HEK293 (cell line): ENCODE data around the gene CA12.

Experiments
- CTCF ChIA-PET: fragments of 350-600 bp; formaldehyde crosslinking; extraction: SDS; loops from one replicate; lab custom pipeline; 2021; ENCODE audit warnings: antibody characterized with exemption; lab: Yijun Ruan, JAX
- POLR2A ChIA-PET: fragments of 300-600 bp; formaldehyde crosslinking; extraction: SDS; loops from one replicate; lab custom pipeline; 2020; ENCODE audit warnings: antibody characterized with exemption, inconsistent platforms; lab: Yijun Ruan, JAX
- H3K27ac ChIP-seq: fragments of 200-500 bp; sonication (Bioruptor generic); 2 replicates; pipeline ENCODE4 v1.5.1; 2014; ENCODE audit warnings: low read depth, low read length, control low read depth, inconsistent platforms; ENCODE audit errors: extremely low read depth
- H3K36me3 ChIP-seq, 2 experiments: fragments of 200-500 bp in 1 of 2; sonication (Bioruptor generic) in 1 of 2; 1 replicate in 1 of 2; 2 replicates in 1 of 2; pipeline ENCODE4 v1.5.1; 2014 to 2017; ENCODE audit warnings: inconsistent platforms in 2 of 2, low read length in 2 of 2; ENCODE audit not compliant: control insufficient read depth in 2 of 2, insufficient read depth in 1 of 2
- H3K4me1 ChIP-seq: fragments of 200-500 bp; sonication (Bioruptor generic); 2 replicates; pipeline ENCODE4 v1.5.1; 2014; ENCODE audit warnings: mild to moderate bottlenecking, low read length, inconsistent platforms; ENCODE audit not compliant: control insufficient read depth, insufficient read depth
- H3K4me3 ChIP-seq: 2 replicates; pipeline ENCODE4 v1.5.1; 2011; ENCODE audit warnings: low read depth, mild to moderate bottlenecking, control low read depth, low read length, moderate library complexity
- H3K9me3 ChIP-seq: fragments of 200-500 bp; sonication (Bioruptor generic); 2 replicates; pipeline ENCODE4 v1.5.1; 2014; ENCODE audit warnings: low read depth, low read length, inconsistent platforms; ENCODE audit not compliant: control insufficient read depth, insufficient read depth
- GLIS2 ChIP-seq: fragments of 450-650 bp; formaldehyde crosslinking; IDR thresholded peaks from 2 replicates; pipeline ENCODE4 v1.5.1; 2016; ENCODE audit warnings: missing biosample characterization, missing genetic modification characterization
- KLF10 ChIP-seq: fragments of 450-650 bp; IDR thresholded peaks from 2 replicates; pipeline ENCODE4 v1.5.1; 2018; ENCODE audit warnings: missing biosample characterization, mild to moderate bottlenecking, missing genetic modification characterization
- KLF16 ChIP-seq: fragments of 450-650 bp; formaldehyde crosslinking; IDR thresholded peaks from 2 replicates; pipeline ENCODE4 v1.5.1; 2017; ENCODE audit warnings: missing biosample characterization, missing genetic modification characterization
- SETDB1 ChIP-seq: IDR thresholded peaks from one replicate; pipeline ENCODE4 v1.6.1; 2017; ENCODE audit warnings: mild to moderate bottlenecking, low read length, moderate library complexity, mixed read lengths; ENCODE audit not compliant: insufficient read length
- ZBTB20 ChIP-seq: fragments of 450-650 bp; formaldehyde crosslinking; IDR thresholded peaks from 2 replicates; pipeline ENCODE4 v1.5.1; 2016; ENCODE audit warnings: missing biosample characterization, missing genetic modification characterization
- ZBTB7A ChIP-seq: fragments of 450-650 bp; formaldehyde crosslinking; IDR thresholded peaks from 2 replicates; pipeline ENCODE4 v1.5.1; 2016; ENCODE audit warnings: low read depth, missing biosample characterization, missing genetic modification characterization
- ZFHX2 ChIP-seq: fragments of 450-650 bp; formaldehyde crosslinking; conservative IDR thresholded peaks from 2 replicates; pipeline ENCODE4 v1.5.1; 2016; ENCODE audit warnings: missing biosample characterization, missing genetic modification characterization
- ZFP3 ChIP-seq: fragments of 450-650 bp; formaldehyde crosslinking; IDR thresholded peaks from 2 replicates; pipeline ENCODE4 v1.5.1; 2016; ENCODE audit warnings: low read depth, missing biosample characterization, missing genetic modification characterization
- ZIC2 ChIP-seq: fragments of 450-650 bp; formaldehyde crosslinking; IDR thresholded peaks from 2 replicates; pipeline ENCODE4 v1.5.1; 2016; ENCODE audit warnings: missing biosample characterization, missing genetic modification characterization
- ZNF112 ChIP-seq: fragments of 450-650 bp; formaldehyde crosslinking; IDR thresholded peaks from 2 replicates; pipeline ENCODE4 v1.5.0; 2017; ENCODE audit warnings: missing biosample characterization, missing genetic modification characterization
- ZNF175 ChIP-seq: fragments of 450-650 bp; formaldehyde crosslinking; IDR thresholded peaks from 2 replicates; pipeline ENCODE4 v1.5.1; 2016; ENCODE audit warnings: missing biosample characterization, missing genetic modification characterization
- ZNF23 ChIP-seq: fragments of 450-650 bp; formaldehyde crosslinking; IDR thresholded peaks from 2 replicates; pipeline ENCODE4 v1.5.1; 2016; ENCODE audit warnings: missing biosample characterization, missing genetic modification characterization, borderline replicate concordance
- ZNF266 ChIP-seq: fragments of 450-650 bp; formaldehyde crosslinking; IDR thresholded peaks from 2 replicates; pipeline ENCODE4 v1.5.1; 2016; ENCODE audit warnings: missing biosample characterization, missing genetic modification characterization, low read depth
- ZNF274 ChIP-seq, 2 experiments: fragments of 200-500 bp in 1 of 2; fragments of 450-650 bp in 1 of 2; sonication (Bioruptor generic) in 1 of 2; formaldehyde crosslinking in 1 of 2; IDR thresholded peaks; 2 replicates each; pipeline versions ENCODE4 v1.5.1 to v1.6.1; 2014 to 2016; ENCODE audit warnings: borderline replicate concordance in 1 of 2, inconsistent platforms in 1 of 2, low read length in 1 of 2, missing biosample characterization in 1 of 2, missing genetic modification characterization in 1 of 2
- ZNF292 ChIP-seq: fragments of 450-650 bp; formaldehyde crosslinking; IDR thresholded peaks from 2 replicates; pipeline ENCODE4 v1.5.1; 2016; ENCODE audit warnings: low read depth, missing biosample characterization, missing genetic modification characterization, borderline replicate concordance
- ZNF354C ChIP-seq: fragments of 450-650 bp; formaldehyde crosslinking; IDR thresholded peaks from 2 replicates; pipeline ENCODE4 v1.5.1; 2016; ENCODE audit warnings: missing biosample characterization, missing genetic modification characterization, low read depth, borderline replicate concordance
- ZNF394 ChIP-seq: fragments of 450-650 bp; formaldehyde crosslinking; IDR thresholded peaks from 2 replicates; pipeline ENCODE4 v1.5.1; 2016; ENCODE audit warnings: missing biosample characterization, missing genetic modification characterization, mild to moderate bottlenecking, moderate library complexity, borderline replicate concordance
- ZNF473 ChIP-seq: fragments of 450-650 bp; formaldehyde crosslinking; IDR thresholded peaks from 2 replicates; pipeline ENCODE4 v1.5.1; 2017; ENCODE audit warnings: missing biosample characterization, missing genetic modification characterization
- ZNF501 ChIP-seq: fragments of 450-650 bp; formaldehyde crosslinking; IDR thresholded peaks from 2 replicates; pipeline ENCODE4 v1.5.1; 2016; ENCODE audit warnings: missing biosample characterization, missing genetic modification characterization
- ZNF530 ChIP-seq: fragments of 450-650 bp; formaldehyde crosslinking; IDR thresholded peaks from 2 replicates; pipeline ENCODE4 v1.5.1; 2016; ENCODE audit warnings: low read depth, missing biosample characterization, missing genetic modification characterization
- ZNF629 ChIP-seq: fragments of 450-650 bp; formaldehyde crosslinking; IDR thresholded peaks from 2 replicates; pipeline ENCODE4 v1.5.1; 2017; ENCODE audit warnings: missing biosample characterization, missing genetic modification characterization
- ZNF654 ChIP-seq: fragments of 450-650 bp; formaldehyde crosslinking; IDR thresholded peaks from 2 replicates; pipeline ENCODE4 v1.5.1; 2016; ENCODE audit warnings: low read depth, missing biosample characterization, missing genetic modification characterization
- ZNF658 ChIP-seq: fragments of 450-650 bp; formaldehyde crosslinking; IDR thresholded peaks from 2 replicates; pipeline ENCODE4; 2016; ENCODE audit warnings: missing biosample characterization, missing genetic modification characterization
- ZNF660 ChIP-seq: fragments of 450-650 bp; IDR thresholded peaks from 2 replicates; pipeline ENCODE4 v1.5.1; 2018; ENCODE audit warnings: missing biosample characterization, mild to moderate bottlenecking, missing genetic modification characterization
- ZNF677 ChIP-seq: fragments of 450-650 bp; IDR thresholded peaks from 2 replicates; pipeline ENCODE4 v1.5.0; 2018; ENCODE audit warnings: missing biosample characterization, mild to moderate bottlenecking, missing genetic modification characterization, moderate library complexity
- TF ChIP-seq, protein P1 (sequence below): fragments of 450-650 bp; formaldehyde crosslinking; IDR thresholded peaks from 2 replicates; pipeline ENCODE4; 2016; ENCODE audit warnings: missing biosample characterization, missing genetic modification characterization
- TF ChIP-seq, protein P2 (sequence below): fragments of 450-650 bp; formaldehyde crosslinking; IDR thresholded peaks from 2 replicates; pipeline ENCODE4 v1.5.1; 2016; ENCODE audit warnings: missing biosample characterization, missing genetic modification characterization, low read depth
- TF ChIP-seq, protein P3 (sequence below): fragments of 450-650 bp; formaldehyde crosslinking; IDR thresholded peaks from 2 replicates; pipeline ENCODE4 v1.5.1; 2016; ENCODE audit warnings: missing biosample characterization, missing genetic modification characterization
- TF ChIP-seq, protein P4 (sequence below): fragments of 450-650 bp; formaldehyde crosslinking; IDR thresholded peaks from 2 replicates; pipeline ENCODE4 v1.5.1; 2017; ENCODE audit warnings: missing biosample characterization, missing genetic modification characterization

CA12 gene

DNA sequence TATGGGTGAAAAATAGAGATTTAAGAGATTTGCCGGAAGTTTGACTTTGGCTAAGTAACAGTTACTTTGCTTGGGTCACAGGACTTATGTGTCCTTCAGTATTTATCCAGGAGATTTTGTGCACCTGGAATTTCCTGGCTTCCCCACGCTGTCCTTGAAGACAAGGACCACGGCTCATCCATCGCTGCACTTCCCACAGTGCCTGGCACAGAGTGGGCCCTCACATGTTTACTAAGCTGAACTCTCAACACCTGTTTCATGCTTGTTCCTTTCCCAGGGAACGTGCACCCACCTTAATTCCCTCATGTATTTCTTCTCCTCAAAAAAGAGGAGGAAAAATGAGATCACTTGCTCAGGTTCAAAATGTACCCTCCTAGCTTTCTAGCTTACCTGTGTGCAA is 32.0 kb downstream of the CA12 start:
- CTCF ChIA-PET, result interaction anchor here (1.0 kb wide), 1 partner anchor 138 kb away, joined by 3 read pairs; no protein-coding TSS in a partner anchor
- no peak for TF ChIP-seq ZBTB7A (tag by site-specific recombination)
- no peak for TF ChIP-seq ZNF677 (tag by site-specific recombination)
- TF ChIP-seq ZNF473, result no peak
- TF ChIP-seq ZNF629 (tag by site-specific recombination), result no peak
- no peak for TF ChIP-seq ZNF175
- TF ChIP-seq ZNF394 (tag by site-specific recombination), result no peak
- no peak for TF ChIP-seq ZBTB20
- no peak for TF ChIP-seq ZFP3 (tag by site-specific recombination)
- TF ChIP-seq ZNF292, result no peak
- TF ChIP-seq ZNF654 (tag by site-specific recombination), result no peak
- TF ChIP-seq ZNF112 (tag by site-specific recombination), result no peak
- no peak for TF ChIP-seq ZNF530 (tag by site-specific recombination)
- TF ChIP-seq, protein P1, sequence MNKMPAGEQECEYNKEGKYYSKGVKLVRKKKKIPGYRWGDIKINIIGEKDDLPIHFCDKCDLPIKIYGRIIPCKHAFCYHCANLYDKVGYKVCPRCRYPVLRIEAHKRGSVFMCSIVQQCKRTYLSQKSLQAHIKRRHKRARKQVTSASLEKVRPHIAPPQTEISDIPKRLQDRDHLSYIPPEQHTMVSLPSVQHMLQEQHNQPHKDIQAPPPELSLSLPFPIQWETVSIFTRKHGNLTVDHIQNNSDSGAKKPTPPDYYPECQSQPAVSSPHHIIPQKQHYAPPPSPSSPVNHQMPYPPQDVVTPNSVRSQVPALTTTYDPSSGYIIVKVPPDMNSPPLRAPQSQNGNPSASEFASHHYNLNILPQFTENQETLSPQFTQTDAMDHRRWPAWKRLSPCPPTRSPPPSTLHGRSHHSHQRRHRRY, result no peak
- no peak for TF ChIP-seq GLIS2
- TF ChIP-seq KLF16, result no peak
- TF ChIP-seq ZNF266 (tag by site-specific recombination), result no peak
- no peak for TF ChIP-seq ZFHX2
- TF ChIP-seq, all 188 proteins: peak for 0
- Histone ChIP-seq H3K4me3 (no peak overlapping the region), H3K9me3 (no peaks in the 10 kb centered on the region), H3K27ac (no peak overlapping the region), H3K36me3 (no peaks in the 10 kb centered on the region), H3K4me1 (peaks cover 19% of the 10 kb centered on the region)
- POLR2A ChIA-PET, result no interaction called here

DNA sequence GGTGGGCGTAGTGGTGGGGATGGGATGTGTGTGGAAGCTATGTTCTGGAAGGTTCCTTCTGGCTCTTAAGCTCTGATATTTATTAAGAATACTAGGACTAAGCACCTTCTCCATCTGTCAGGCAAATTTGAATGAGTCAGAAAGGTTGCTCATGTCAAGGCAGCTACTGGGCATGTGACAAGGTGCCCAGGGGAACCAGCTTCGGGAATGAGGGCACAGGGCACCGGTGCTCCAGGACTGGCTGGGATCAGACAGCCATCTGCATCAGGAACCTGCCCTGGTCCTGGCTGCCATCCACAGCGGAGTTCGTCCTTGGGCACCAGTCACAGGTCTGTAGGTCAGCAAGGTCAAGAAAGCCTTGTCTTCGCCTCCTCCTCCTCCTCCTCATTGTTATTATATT is 32.5 kb downstream of the CA12 start:
- Histone ChIP-seq H3K9me3 (no peaks in the 10 kb centered on the region), H3K4me1 (peaks cover 19% of the 10 kb centered on the region), H3K27ac (no peak overlapping the region), H3K36me3 (no peaks in the 10 kb centered on the region), H3K4me3 (no peak overlapping the region)
- no peak for TF ChIP-seq ZNF23 (tag by site-specific recombination)
- no peak for TF ChIP-seq SETDB1
- TF ChIP-seq ZNF354C, result no peak
- no peak for TF ChIP-seq ZNF629 (tag by site-specific recombination)
- TF ChIP-seq KLF10 (tag by site-specific recombination), result no peak
- no peak for TF ChIP-seq ZNF274 (IDR thresholded peaks at IDR 0.05; ENCODE audit: low read length)
- no peak for TF ChIP-seq ZNF274 (tag by site-specific recombination; IDR thresholded peaks at IDR 0.05; ENCODE audit: borderline replicate concordance)
- no peak for TF ChIP-seq ZNF660 (tag by site-specific recombination)
- POLR2A ChIA-PET, result no interaction called here
- CTCF ChIA-PET, result no interaction called here

DNA sequence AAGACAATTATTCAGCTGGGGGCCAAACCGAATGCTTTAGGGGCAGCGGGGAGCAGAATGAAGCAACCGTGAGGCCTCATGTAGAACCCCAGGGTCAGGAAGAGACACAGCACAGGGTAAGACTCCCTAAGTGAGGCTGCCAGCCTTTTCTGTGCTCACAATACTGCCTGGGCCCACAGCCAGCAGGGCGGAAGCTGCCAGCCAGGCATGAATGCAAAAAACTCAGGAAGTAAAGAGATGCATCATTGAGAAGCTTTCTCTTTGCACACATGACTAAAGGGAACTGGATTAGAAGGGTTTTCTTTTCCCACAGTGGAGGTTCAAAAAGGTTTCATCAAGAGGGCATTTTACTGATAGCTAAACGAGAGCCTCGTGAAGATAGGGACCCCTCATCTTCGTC is 33.3 kb downstream of the CA12 start:
- Histone ChIP-seq H3K27ac (no peak overlapping the region), H3K4me3 (no peak overlapping the region), H3K9me3 (no peaks in the 10 kb centered on the region), H3K4me1 (peaks cover 19% of the 10 kb centered on the region), H3K36me3 (no peaks in the 10 kb centered on the region)
- ChIA-PET CTCF (interaction anchor here (0.7 kb wide), 1 partner anchor 54 kb away, joined by 3 read pairs; no protein-coding TSS in a partner anchor), POLR2A (no interaction called here)
- TF ChIP-seq, protein P2, sequence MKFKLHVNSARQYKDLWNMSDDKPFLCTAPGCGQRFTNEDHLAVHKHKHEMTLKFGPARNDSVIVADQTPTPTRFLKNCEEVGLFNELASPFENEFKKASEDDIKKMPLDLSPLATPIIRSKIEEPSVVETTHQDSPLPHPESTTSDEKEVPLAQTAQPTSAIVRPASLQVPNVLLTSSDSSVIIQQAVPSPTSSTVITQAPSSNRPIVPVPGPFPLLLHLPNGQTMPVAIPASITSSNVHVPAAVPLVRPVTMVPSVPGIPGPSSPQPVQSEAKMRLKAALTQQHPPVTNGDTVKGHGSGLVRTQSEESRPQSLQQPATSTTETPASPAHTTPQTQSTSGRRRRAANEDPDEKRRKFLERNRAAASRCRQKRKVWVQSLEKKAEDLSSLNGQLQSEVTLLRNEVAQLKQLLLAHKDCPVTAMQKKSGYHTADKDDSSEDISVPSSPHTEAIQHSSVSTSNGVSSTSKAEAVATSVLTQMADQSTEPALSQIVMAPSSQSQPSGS (tag by site-specific recombination), result no peak
- TF ChIP-seq ZIC2 (tag by site-specific recombination), result 0 out of 2 replicates have a peak, but pooled peaks have one; percentile 8
- TF ChIP-seq, protein P3, sequence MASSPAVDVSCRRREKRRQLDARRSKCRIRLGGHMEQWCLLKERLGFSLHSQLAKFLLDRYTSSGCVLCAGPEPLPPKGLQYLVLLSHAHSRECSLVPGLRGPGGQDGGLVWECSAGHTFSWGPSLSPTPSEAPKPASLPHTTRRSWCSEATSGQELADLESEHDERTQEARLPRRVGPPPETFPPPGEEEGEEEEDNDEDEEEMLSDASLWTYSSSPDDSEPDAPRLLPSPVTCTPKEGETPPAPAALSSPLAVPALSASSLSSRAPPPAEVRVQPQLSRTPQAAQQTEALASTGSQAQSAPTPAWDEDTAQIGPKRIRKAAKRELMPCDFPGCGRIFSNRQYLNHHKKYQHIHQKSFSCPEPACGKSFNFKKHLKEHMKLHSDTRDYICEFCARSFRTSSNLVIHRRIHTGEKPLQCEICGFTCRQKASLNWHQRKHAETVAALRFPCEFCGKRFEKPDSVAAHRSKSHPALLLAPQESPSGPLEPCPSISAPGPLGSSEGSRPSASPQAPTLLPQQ (tag by site-specific recombination), result peak; percentile 65; the same call in 1 of the 2 replicates
- TF ChIP-seq ZNF658 (tag by site-specific recombination), result no peak
- TF ChIP-seq, protein P4, sequence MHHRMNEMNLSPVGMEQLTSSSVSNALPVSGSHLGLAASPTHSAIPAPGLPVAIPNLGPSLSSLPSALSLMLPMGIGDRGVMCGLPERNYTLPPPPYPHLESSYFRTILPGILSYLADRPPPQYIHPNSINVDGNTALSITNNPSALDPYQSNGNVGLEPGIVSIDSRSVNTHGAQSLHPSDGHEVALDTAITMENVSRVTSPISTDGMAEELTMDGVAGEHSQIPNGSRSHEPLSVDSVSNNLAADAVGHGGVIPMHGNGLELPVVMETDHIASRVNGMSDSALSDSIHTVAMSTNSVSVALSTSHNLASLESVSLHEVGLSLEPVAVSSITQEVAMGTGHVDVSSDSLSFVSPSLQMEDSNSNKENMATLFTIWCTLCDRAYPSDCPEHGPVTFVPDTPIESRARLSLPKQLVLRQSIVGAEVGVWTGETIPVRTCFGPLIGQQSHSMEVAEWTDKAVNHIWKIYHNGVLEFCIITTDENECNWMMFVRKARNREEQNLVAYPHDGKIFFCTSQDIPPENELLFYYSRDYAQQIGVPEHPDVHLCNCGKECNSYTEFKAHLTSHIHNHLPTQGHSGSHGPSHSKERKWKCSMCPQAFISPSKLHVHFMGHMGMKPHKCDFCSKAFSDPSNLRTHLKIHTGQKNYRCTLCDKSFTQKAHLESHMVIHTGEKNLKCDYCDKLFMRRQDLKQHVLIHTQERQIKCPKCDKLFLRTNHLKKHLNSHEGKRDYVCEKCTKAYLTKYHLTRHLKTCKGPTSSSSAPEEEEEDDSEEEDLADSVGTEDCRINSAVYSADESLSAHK (tag by site-specific recombination), result no peak
- no peak for TF ChIP-seq ZNF501
